H1 (cell line): Measurements from ENCODE around the gene ANKS1B. TPM values are rescaled to one million over a fixed set of nuclear protein-coding genes. Genes with fewer than 3 reads are reported as not detected.
A peak's percentile ranks its signal among the peaks of the same experiment; 100 is the strongest.

Experiments
- CTCF ChIA-PET: fragments of 300-600 bp; sonication (Branson Sonifier 250); formaldehyde crosslinking; loops from one replicate; lab custom pipeline; 2021; ENCODE audit not compliant: partially characterized antibody; lab: Charles Lee
- POLR2A ChIA-PET: fragments of 300-600 bp; sonication (Branson Sonifier 250); formaldehyde crosslinking; loops from one replicate; lab custom pipeline; 2021; ENCODE audit warnings: inconsistent platforms; ENCODE audit not compliant: partially characterized antibody; lab: Charles Lee
- DNase-seq, 2 experiments: peaks; one replicate each; pipeline versions ENCODE4 v3.0.0 to v3.0.0-alpha.2; 2010 to 2022; ENCODE audit warnings: low spot score in 2 of 2, low read depth in 1 of 2, mixed read lengths in 1 of 2
- FAIRE-seq: peaks from 2 replicates; lab custom pipeline; 2011; peaks lifted over from hg19 to GRCh38; lab: Jason Lieb, UNC
- H2AFZ ChIP-seq: 2 replicates; pipeline ENCODE4 v1.8.1; 2012; ENCODE audit warnings: low read length, inconsistent platforms
- H2AK5ac ChIP-seq: 2 replicates; pipeline ENCODE4 v1.6.1; 2013; ENCODE audit warnings: low read depth, low read length
- H2BK120ac ChIP-seq: replicated peaks from 2 replicates; pipeline ENCODE3; 2013; ENCODE audit warnings: low read depth, low read length, inconsistent platforms
- H2BK12ac ChIP-seq: 2 replicates; pipeline ENCODE4 v1.6.1; 2013; ENCODE audit warnings: low read depth, low read length
- H2BK15ac ChIP-seq: 2 replicates; pipeline ENCODE4 v1.6.1; 2013; ENCODE audit warnings: low read length
- H2BK20ac ChIP-seq: 2 replicates; pipeline ENCODE4 v1.6.1; 2013; ENCODE audit warnings: low read length
- H2BK5ac ChIP-seq: 2 replicates; pipeline ENCODE4 v1.6.1; 2013; ENCODE audit warnings: low read depth, low read length
- H3K14ac ChIP-seq: 2 replicates; pipeline ENCODE4 v1.6.1; 2013; ENCODE audit warnings: inconsistent platforms; ENCODE audit not compliant: insufficient read length
- H3K18ac ChIP-seq: 2 replicates; pipeline ENCODE4 v1.6.1; 2013; ENCODE audit warnings: low read length; ENCODE audit errors: extremely low read depth
- H3K23ac ChIP-seq: 2 replicates; pipeline ENCODE4 v1.6.1; 2013; ENCODE audit warnings: inconsistent platforms; ENCODE audit not compliant: insufficient read length
- H3K23me2 ChIP-seq: 2 replicates; pipeline ENCODE4 v1.6.1; 2013; ENCODE audit warnings: low read depth, low read length
- H3K27ac ChIP-seq: 2 replicates; pipeline ENCODE4 v1.6.1; 2011; ENCODE audit warnings: low read depth, low read length, inconsistent platforms
- H3K27me3 ChIP-seq, 4 experiments: replicated peaks in 1 of 4; 1 replicate in 1 of 4; 2 replicates in 3 of 4; pipeline versions ENCODE4 v1.6.1 to v1.8.1; 2011 to 2013; ENCODE audit warnings: low read length in 3 of 4, mild to moderate bottlenecking in 3 of 4, inconsistent platforms in 2 of 4, mixed read lengths in 2 of 4, moderate library complexity in 1 of 4; ENCODE audit not compliant: control insufficient read depth in 3 of 4, insufficient read depth in 3 of 4; ENCODE audit errors: extremely low read depth in 1 of 4
- H3K36me3 ChIP-seq, 4 experiments: 2 replicates each; pipeline versions ENCODE4 v1.6.1 to v1.8.1; 2011 to 2013; ENCODE audit warnings: mild to moderate bottlenecking in 4 of 4, low read length in 3 of 4, moderate library complexity in 2 of 4, control low read depth in 1 of 4, inconsistent platforms in 1 of 4; ENCODE audit not compliant: insufficient read depth in 4 of 4, control insufficient read depth in 2 of 4
- H3K4ac ChIP-seq: replicated peaks from 2 replicates; pipeline ENCODE3; 2013; ENCODE audit warnings: low read length, low read depth, mixed read lengths, inconsistent platforms; ENCODE audit not compliant: insufficient read length
- H3K4me1 ChIP-seq, 4 experiments: replicated peaks in 1 of 4; 1 replicate in 1 of 4; 2 replicates in 3 of 4; pipeline versions ENCODE4 v1.6.1 to v1.8.1; 2011 to 2013; ENCODE audit warnings: low read length in 3 of 4, inconsistent platforms in 2 of 4, mixed read lengths in 1 of 4; ENCODE audit not compliant: insufficient read depth in 4 of 4, control insufficient read depth in 3 of 4
- H3K4me2 ChIP-seq, 2 experiments: 2 replicates each; pipeline versions ENCODE4 v1.6.1 to v1.8.1; 2011 to 2013; ENCODE audit warnings: low read depth in 2 of 2, low read length in 2 of 2, control low read depth in 1 of 2, inconsistent platforms in 1 of 2, mild to moderate bottlenecking in 1 of 2; ENCODE audit not compliant: insufficient read depth in 1 of 2
- H3K4me3 ChIP-seq, 4 experiments: fragments of 200-600, 300-600 bp in 1 of 4; sonication (generic), shearing (Covaris generic), sonication (Bioruptor Twin) in 1 of 4; 2 replicates each; pipeline versions ENCODE4 v1.5.1 to v1.8.1; 2011 to 2016; ENCODE audit warnings: low read length in 4 of 4, low read depth in 3 of 4, control low read depth in 2 of 4, inconsistent platforms in 2 of 4, mild to moderate bottlenecking in 2 of 4, mixed read lengths in 1 of 4, moderate library complexity in 1 of 4; ENCODE audit not compliant: insufficient read depth in 2 of 4; ENCODE audit errors: extremely low read depth in 1 of 4
- H3K56ac ChIP-seq: replicated peaks from 2 replicates; pipeline ENCODE3; 2013; ENCODE audit warnings: low read depth, mild to moderate bottlenecking, mixed read lengths, low read length, inconsistent platforms; ENCODE audit not compliant: insufficient read length
- H3K79me1 ChIP-seq: 2 replicates; pipeline ENCODE4 v1.6.1; 2013; ENCODE audit warnings: low read depth, low read length, control low read depth
- H3K79me2 ChIP-seq, 2 experiments: 2 replicates each; pipeline versions ENCODE4 v1.6.1 to v1.8.1; 2012 to 2013; ENCODE audit warnings: low read length in 2 of 2, mild to moderate bottlenecking in 2 of 2, inconsistent platforms in 1 of 2; ENCODE audit not compliant: insufficient read depth in 2 of 2, control insufficient read depth in 1 of 2
- H3K9ac ChIP-seq, 4 experiments: replicated peaks in 1 of 4; 1 replicate in 1 of 4; 2 replicates in 3 of 4; pipeline versions ENCODE4 v1.6.1 to v1.8.1; 2011 to 2013; ENCODE audit warnings: low read depth in 3 of 4, low read length in 3 of 4, control low read depth in 2 of 4, mild to moderate bottlenecking in 2 of 4, moderate library complexity in 2 of 4, inconsistent platforms in 1 of 4; ENCODE audit errors: extremely low read depth in 1 of 4
- H3K9me3 ChIP-seq, 2 experiments: 2 replicates each; pipeline versions ENCODE4 v1.6.1 to v1.8.1; 2012 to 2013; ENCODE audit warnings: mild to moderate bottlenecking in 2 of 2, moderate library complexity in 2 of 2, control low read depth in 1 of 2, inconsistent platforms in 1 of 2, low read depth in 1 of 2, low read length in 1 of 2, mixed read lengths in 1 of 2; ENCODE audit not compliant: insufficient read depth in 2 of 2
- H4K20me1 ChIP-seq, 2 experiments: replicated peaks in 1 of 2; 2 replicates each; pipeline versions ENCODE3 to v1.8.1; 2011 to 2013; ENCODE audit warnings: inconsistent platforms in 2 of 2, low read length in 2 of 2, mild to moderate bottlenecking in 1 of 2; ENCODE audit not compliant: insufficient read depth in 2 of 2, control insufficient read depth in 1 of 2
- H4K5ac ChIP-seq: 2 replicates; pipeline ENCODE4 v1.6.1; 2013; ENCODE audit warnings: low read length, low read depth, mixed read lengths, inconsistent platforms; ENCODE audit not compliant: insufficient read length
- H4K8ac ChIP-seq: 2 replicates; pipeline ENCODE4 v1.8.0; 2013; ENCODE audit warnings: mild to moderate bottlenecking, moderate library complexity, low read length, inconsistent platforms; ENCODE audit not compliant: insufficient read depth; ENCODE audit errors: extremely low read depth
- H4K91ac ChIP-seq: replicated peaks from 2 replicates; pipeline ENCODE3; 2013; ENCODE audit warnings: low read length, mixed read lengths, inconsistent platforms; ENCODE audit not compliant: insufficient read length
- ASH2L ChIP-seq: fragments of 200-600, 300-600 bp; sonication (generic); IDR thresholded peaks from one replicate; pipeline ENCODE4 v1.7.1; 2017; ENCODE audit warnings: low read length
- CBX5 ChIP-seq: fragments of 300-800, 300-1000 bp; sonication (generic); IDR thresholded peaks from 2 replicates; pipeline ENCODE4 v1.7.1; 2016; ENCODE audit warnings: antibody characterized with exemption, low read length, low read depth
- CHD1 ChIP-seq: IDR thresholded peaks from 2 replicates; pipeline ENCODE4 v1.6.1; 2012; ENCODE audit warnings: low read depth, low read length, improper control_type of control experiment
- EGR1 ChIP-seq: IDR thresholded peaks from 2 replicates; pipeline ENCODE4 v1.6.1; 2011; ENCODE audit warnings: low read depth, low read length, borderline replicate concordance
- FOSL1 ChIP-seq: IDR thresholded peaks from 2 replicates; pipeline ENCODE4 v1.6.1; 2011; ENCODE audit warnings: mild to moderate bottlenecking, low read depth, low read length, moderate library complexity; ENCODE audit not compliant: insufficient read depth
- RFX5 ChIP-seq: IDR thresholded peaks from 2 replicates; pipeline ENCODE4 v1.6.1; 2011; ENCODE audit warnings: low read depth, low read length, improper control_type of control experiment, borderline replicate concordance
- SIRT6 ChIP-seq: IDR thresholded peaks from one replicate; pipeline ENCODE4 v1.7.1; 2012; ENCODE audit warnings: low read length, inconsistent platforms
- SRF ChIP-seq: IDR thresholded peaks from 2 replicates; pipeline ENCODE4 v1.6.1; 2011; ENCODE audit warnings: mild to moderate bottlenecking, low read depth, low read length, moderate library complexity
- TCF12 ChIP-seq: IDR thresholded peaks from 2 replicates; pipeline ENCODE4 v1.6.1; 2011; ENCODE audit warnings: low read depth, mild to moderate bottlenecking, low read length
- WGBS, 2 experiments: shearing (Covaris generic) in 1 of 2; methylation state at CpG; one replicate each; pipeline versions ENCODE4 v1.1.6 to v1.1.7; 2013 to 2015; ENCODE audit warnings: low lambda C conversion rate in 2 of 2, mixed read lengths in 2 of 2, inconsistent platforms in 1 of 2, low coverage in 1 of 2, missing lambda C conversion rate in 1 of 2; ENCODE audit not compliant: insufficient replicate concordance in 2 of 2, insufficient coverage in 1 of 2, insufficient read length in 1 of 2; ENCODE audit errors: extremely low coverage in 1 of 2, missing lambda C conversion rate in 1 of 2; 5-methylcytosine and 5-hydroxymethylcytosine counted together
- polyA plus RNA-seq, 7 experiments: library from polyadenylated mRNA; depleted of rRNA in 3 of 7; stranded (reverse) in 5 of 7; unstranded in 2 of 7; fragments of >200 nt in 5 of 7; fragments of 200-250 nt in 2 of 7; gene quantifications; 1 replicate in 5 of 7; 2 replicates in 1 of 7; 4 replicates in 1 of 7; pipeline versions ENCODE4 v1.2.1 to v1.2.3, GENCODE V29; 2011 to 2013; ENCODE audit warnings: missing spikeins in 2 of 7, mixed read lengths in 2 of 7
- total RNA-seq: library from RNA; stranded (reverse); fragmentation: NEBNext Ultra II Directional; extraction: Animal tissue kit (Norgen Biotek cat#: 25700); gene quantifications from 2 replicates; pipeline ENCODE4 v1.2.1, GENCODE V29; 2021

The ANKS1B gene
- total and polyA plus RNA-seq, 2 of the 8 experiments (the other 6 are each of a cell fraction or from before 2014, with no cell fraction given) = 2.7 to 6.1 TPM

- Histone ChIP-seq H2BK20ac (no peak within 1 kb of the TSS), H2BK120ac (no peak within 1 kb of the TSS), H3K79me1 (no peaks in the 10 kb centered on the region), H2BK12ac (peak within 1 kb of the TSS; percentile 60; the same call in 1 of the 2 replicates), H3K4ac (no peak within 1 kb of the TSS), H3K27ac (no peak within 1 kb of the TSS), H4K20me1 (no peaks in the 10 kb centered on the region), H3K23me2 (no peaks in the 10 kb centered on the region), H3K4me2 (no peak within 1 kb of the TSS; a peak in 1 of 4 replicates), H3K4me1 (no peaks in the 10 kb centered on the region), H3K9me3 (no peaks in the 10 kb centered on the region), H3K79me2 (no peaks in the 10 kb centered on the region), H3K4me3 (no peak within 1 kb of the TSS), H2AFZ (no peak within 1 kb of the TSS), H3K36me3 (no peaks in the 10 kb centered on the region), H4K91ac (peak within 1 kb of the TSS; percentile 69), H3K18ac (no peak within 1 kb of the TSS; the same call in 1 of the 2 replicates), H2BK5ac (no peak within 1 kb of the TSS), H3K9ac (no peak within 1 kb of the TSS), H2BK15ac (no peak within 1 kb of the TSS), H3K14ac (no peak within 1 kb of the TSS), H4K8ac (no peak within 1 kb of the TSS), H3K27me3 (no peaks in the 10 kb centered on the region), H3K56ac (no peak within 1 kb of the TSS), H4K5ac (no peak within 1 kb of the TSS), H3K23ac (no peak within 1 kb of the TSS), H2AK5ac (no peak within 1 kb of the TSS)
- no peak for TF ChIP-seq EGR1
- no peak for TF ChIP-seq CHD1
- TF ChIP-seq SIRT6 = no peak
- TF ChIP-seq FOSL1 = no peak
- no peak for TF ChIP-seq CBX5
- TF ChIP-seq RFX5 = no peak
- no peak for TF ChIP-seq ASH2L
- no peak for TF ChIP-seq TCF12
- no peak for TF ChIP-seq SRF
- no peak for DNase-seq
- no peak for FAIRE-seq
- WGBS, 2 experiments = 92% methylated on average over 4 of the region's 4 CpGs; no CpG with 5 or more reads in 1 of the 2 experiments
- CTCF ChIA-PET = interaction anchor here (0.7 to 2.1 kb wide), 4 partner anchors 11 to 649 kb away, joined by 3 to 5 read pairs (median 4); no protein-coding TSS in a partner anchor
- POLR2A ChIA-PET = no interaction called here
Measured at GRCh38 chr12:99647453-99647852, 337.3 kb downstream of the ANKS1B start, which contains the start of gene GARIN6. Gene GARIN6 (plus strand): TSS chr12:99647753. CDS start chr12:99648175, 422 bp downstream.
